Neural progenitor cell (in vitro differentiated cells): ENCODE data around the gene PRKCA.

Source experiments
- CTCF ChIP-seq: fragments of 200-600 bp; sonication (generic); IDR thresholded peaks from 2 replicates; pipeline ENCODE4 v1.5.1; 2017; ENCODE audit warnings: antibody characterized with exemption, mild to moderate bottlenecking
- EZH2 ChIP-seq: fragments of 200-600 bp; sonication (generic); IDR thresholded peaks from 2 replicates; pipeline ENCODE4 v1.6.1; 2017; ENCODE audit warnings: antibody characterized with exemption, mild to moderate bottlenecking, moderate library complexity
- EZH2phosphoT487 ChIP-seq: fragments of 200-600 bp; sonication (generic); IDR thresholded peaks from 2 replicates; pipeline ENCODE4 v1.6.1; 2017; ENCODE audit warnings: antibody characterized with exemption

DNA sequence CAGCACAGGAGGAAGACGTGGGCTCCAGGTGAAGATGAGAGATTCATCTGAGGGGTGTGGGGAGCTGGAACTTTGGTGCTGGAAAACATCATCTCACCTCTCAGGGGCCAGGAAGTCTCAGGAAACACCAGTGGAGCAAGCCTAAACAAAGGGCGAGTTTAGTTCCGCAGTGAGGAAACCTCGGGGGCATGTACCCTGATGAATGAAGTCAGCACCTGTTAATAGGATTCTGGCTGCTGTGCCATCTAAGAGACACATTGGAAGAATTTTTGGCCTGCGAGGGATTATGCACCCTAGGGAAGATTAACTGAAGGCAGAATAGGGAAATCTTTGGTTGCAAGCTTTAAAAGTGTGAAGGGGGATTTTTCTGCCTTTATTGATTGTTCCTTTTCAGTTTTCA, 437.8 kb downstream of the PRKCA start:
- TF ChIP-seq CTCF (no peak), EZH2 (no peak), EZH2phosphoT487 (no peak)
